Central memory CD8-positive, alpha-beta T cell (primary cell): ENCODE measurements around the gene ZNF423.

Source experiments
- ATAC-seq: fragments of 150-1000 bp; cut with Tn5 transposase; replicated peaks from 2 replicates; pipeline ENCODE4 v1.10.0; 2022; ENCODE audit warnings: mild to moderate bottlenecking, moderate FRiP score, moderate number of reproducible peaks; ENCODE audit not compliant: poor library complexity, severe bottlenecking; ENCODE audit errors: extremely low read depth
- DNase-seq, 2 donors: peaks; one replicate each; pipeline ENCODE4 v3.0.0; 2021; ENCODE audit warnings: low spot score in 2 of 2
- H3K27ac Mint-ChIP-seq: one replicate; pipeline ENCODE4 v1.8.0; 2022; ENCODE audit warnings: low read depth, mild to moderate bottlenecking, moderate library complexity, mixed read lengths
- H3K27me3 Mint-ChIP-seq: one replicate; pipeline ENCODE4 v1.8.0; 2022; ENCODE audit warnings: mixed read lengths
- H3K36me3 Mint-ChIP-seq: one replicate; pipeline ENCODE4 v1.8.0; 2022; ENCODE audit warnings: mild to moderate bottlenecking, moderate library complexity, mixed read lengths; ENCODE audit not compliant: insufficient read depth
- H3K4me1 Mint-ChIP-seq: one replicate; pipeline ENCODE4 v1.8.0; 2022; ENCODE audit warnings: mixed read lengths
- H3K4me3 Mint-ChIP-seq: one replicate; pipeline ENCODE4 v1.8.0; 2022; ENCODE audit warnings: mild to moderate bottlenecking, moderate library complexity, mixed read lengths
- H3K9me3 Mint-ChIP-seq: one replicate; pipeline ENCODE4 v1.8.0; 2022; ENCODE audit warnings: mixed read lengths

ZNF423 gene

DNA sequence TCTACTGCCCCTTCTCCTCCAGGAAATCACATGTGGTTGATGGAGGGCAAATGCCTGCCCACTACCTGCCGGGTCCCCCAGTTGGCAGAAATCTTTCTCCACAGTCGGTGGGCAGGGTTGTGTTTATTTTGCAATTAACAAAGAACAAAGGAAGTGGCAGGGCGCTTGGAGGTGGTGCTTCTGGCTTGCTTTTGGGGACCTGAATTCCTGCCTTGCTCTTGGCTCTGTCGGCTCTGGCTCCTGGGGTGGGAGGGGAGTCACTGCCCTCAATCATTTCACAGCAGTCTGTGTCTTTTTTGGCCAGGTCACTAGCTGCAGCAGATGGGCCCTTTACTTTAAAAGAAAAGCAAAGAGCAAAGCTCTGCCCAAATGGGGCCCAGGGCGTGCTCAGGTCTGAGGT, 413.1 kb downstream of the ZNF423 start:
- peaks cover 13% of the 10 kb centered on the region for H3K4me1 Mint-ChIP-seq
- DNase-seq: no peak
- H3K27ac Mint-ChIP-seq: peak overlapping the region; percentile 86
- H3K4me3 Mint-ChIP-seq: no peak overlapping the region
- peaks cover 3% of the 10 kb centered on the region for H3K36me3 Mint-ChIP-seq
- ATAC-seq: no peak
- H3K27me3 Mint-ChIP-seq: peaks cover 4% of the 10 kb centered on the region
- H3K9me3 Mint-ChIP-seq: no peaks in the 10 kb centered on the region

DNA sequence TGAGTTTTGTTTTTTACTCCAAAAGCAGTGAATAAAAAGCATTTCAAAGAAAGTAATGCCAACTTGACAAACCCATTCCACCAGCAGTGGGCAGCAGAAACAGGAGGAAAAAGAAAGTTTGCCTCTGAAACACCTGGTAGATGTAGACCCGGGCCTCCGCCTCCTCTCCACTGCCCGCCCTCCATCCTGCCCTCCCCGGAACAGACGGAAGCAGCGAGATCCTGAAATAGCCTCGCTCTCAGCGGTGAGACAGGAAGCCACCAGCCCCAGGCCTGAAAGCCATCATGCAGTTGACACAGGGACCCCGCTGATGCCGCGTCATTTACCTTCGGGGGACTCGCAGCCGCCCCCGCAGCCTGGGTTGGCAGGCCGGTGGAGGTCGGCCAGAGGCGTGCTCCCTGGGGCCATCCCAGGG, 414.5 kb downstream of the ZNF423 start:
- H3K27ac Mint-ChIP-seq: peak overlapping the region; percentile 86
- peak; percentile 95 for ATAC-seq
- peaks cover 18% of the 10 kb centered on the region for H3K27me3 Mint-ChIP-seq
- H3K9me3 Mint-ChIP-seq: no peaks in the 10 kb centered on the region
- H3K4me1 Mint-ChIP-seq: peaks cover 13% of the 10 kb centered on the region
- H3K36me3 Mint-ChIP-seq: peaks cover 3% of the 10 kb centered on the region
- peak; percentile 33 to 52 for DNase-seq
- H3K4me3 Mint-ChIP-seq: peak overlapping the region; percentile 53

DNA sequence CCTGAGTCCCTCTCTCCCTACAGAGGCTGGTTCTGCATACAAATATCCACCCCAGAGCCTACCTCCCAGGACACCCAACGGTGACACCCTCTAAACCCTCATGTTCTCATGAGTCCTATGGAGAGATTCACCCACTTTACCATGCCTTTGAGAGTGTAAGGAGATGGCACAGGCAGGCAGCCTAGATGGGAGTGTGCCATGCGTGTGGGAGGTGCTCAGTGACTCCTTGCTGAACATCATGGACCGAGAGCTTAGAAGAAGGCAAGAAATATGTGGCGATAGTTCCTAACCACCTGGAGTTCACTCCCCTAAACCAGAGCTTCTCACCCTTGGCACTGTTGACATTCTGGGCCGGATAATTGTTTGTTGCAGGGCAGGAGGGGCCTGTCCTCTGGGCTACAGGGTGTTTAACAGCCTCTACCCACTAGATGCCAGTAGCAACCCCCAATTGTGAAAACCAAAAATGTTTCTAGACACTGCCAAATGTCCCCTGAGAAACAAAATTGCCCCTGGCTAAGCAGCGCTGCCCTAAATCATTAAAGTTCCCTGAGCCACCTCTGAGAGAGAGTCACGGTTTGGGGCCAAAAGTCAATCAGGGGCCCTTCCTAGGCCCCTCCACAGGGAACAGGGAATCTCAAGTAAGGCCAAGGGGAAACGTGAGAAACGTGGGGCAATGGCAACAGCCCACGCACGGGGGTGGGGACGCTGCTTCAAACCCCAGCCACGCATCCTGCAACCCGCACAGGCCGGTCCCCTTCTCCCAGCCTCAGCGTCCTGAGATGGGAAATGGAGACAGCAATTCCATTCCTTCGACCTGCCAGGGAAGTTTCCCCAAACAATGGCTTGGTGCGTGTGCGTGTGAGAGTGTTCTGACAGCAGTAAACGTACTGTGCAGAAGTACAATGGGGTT, 415.5 kb downstream of the ZNF423 start:
- Mint-ChIP-seq H3K4me3 (no peak overlapping the region), H3K4me1 (peaks cover 13% of the 10 kb centered on the region), H3K36me3 (peaks cover 3% of the 10 kb centered on the region), H3K9me3 (no peaks in the 10 kb centered on the region), H3K27me3 (peaks cover 27% of the 10 kb centered on the region), H3K27ac (no peak overlapping the region)
- ATAC-seq (no peak), DNase-seq (no peak)

DNA sequence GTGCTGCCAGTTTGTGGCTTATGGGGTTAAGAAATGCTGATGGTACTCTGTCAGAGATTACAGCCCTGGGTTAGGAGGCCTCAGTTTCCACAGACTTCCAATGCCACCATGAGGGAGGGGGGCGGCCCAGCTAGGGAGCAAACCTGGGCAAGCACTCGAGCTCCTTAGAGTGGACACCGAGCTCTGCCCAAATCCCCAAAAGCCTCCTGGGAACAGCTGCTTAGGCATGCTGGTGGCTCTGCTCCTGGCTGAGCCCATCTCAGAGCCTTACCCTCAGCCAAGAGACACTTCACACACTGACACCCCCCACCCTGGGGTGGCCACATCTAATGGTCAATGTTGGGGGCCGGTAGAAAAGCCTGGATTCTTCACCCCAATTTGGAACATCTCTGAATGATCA, 416.2 kb downstream of the ZNF423 start:
- peaks cover 3% of the 10 kb centered on the region for H3K36me3 Mint-ChIP-seq

DNA sequence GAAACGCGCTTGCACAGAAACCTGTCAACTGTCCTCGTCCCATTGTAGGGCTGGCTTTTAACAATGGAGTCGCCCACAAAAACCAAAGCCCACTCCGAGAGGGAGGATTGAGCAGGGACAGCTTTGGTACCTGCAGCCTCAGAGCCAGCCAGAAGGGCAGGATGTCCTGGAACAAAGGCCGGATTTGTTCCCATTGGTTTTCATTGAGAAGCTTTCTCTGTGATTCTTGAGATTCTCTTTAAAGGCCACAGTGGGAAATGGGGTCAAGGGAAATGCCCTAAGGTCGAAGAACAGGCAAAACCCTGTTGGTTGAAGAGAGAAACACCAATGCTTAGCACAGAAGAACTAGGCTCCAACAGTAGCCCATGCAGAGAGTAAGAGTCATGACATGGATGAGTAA, 416.9 kb downstream of the ZNF423 start:
- no peak for ATAC-seq

More for the DNA sequence above, 416.2 kb downstream of the ZNF423 start:
- peaks cover 27% of the 10 kb centered on the region for H3K27me3 Mint-ChIP-seq
- no peak for ATAC-seq
- peaks cover 13% of the 10 kb centered on the region for H3K4me1 Mint-ChIP-seq
- no peak overlapping the region for H3K27ac Mint-ChIP-seq
- H3K4me3 Mint-ChIP-seq: no peak overlapping the region
- no peak for DNase-seq
- H3K9me3 Mint-ChIP-seq: no peaks in the 10 kb centered on the region

More for the DNA sequence above, 416.9 kb downstream of the ZNF423 start:
- Mint-ChIP-seq H3K9me3 (no peaks in the 10 kb centered on the region), H3K4me3 (no peak overlapping the region), H3K27me3 (peaks cover 27% of the 10 kb centered on the region), H3K4me1 (peaks cover 13% of the 10 kb centered on the region), H3K27ac (no peak overlapping the region), H3K36me3 (peaks cover 3% of the 10 kb centered on the region)
- DNase-seq: no peak
